Measurements from ENCODE around the gene IER2.

DNA sequence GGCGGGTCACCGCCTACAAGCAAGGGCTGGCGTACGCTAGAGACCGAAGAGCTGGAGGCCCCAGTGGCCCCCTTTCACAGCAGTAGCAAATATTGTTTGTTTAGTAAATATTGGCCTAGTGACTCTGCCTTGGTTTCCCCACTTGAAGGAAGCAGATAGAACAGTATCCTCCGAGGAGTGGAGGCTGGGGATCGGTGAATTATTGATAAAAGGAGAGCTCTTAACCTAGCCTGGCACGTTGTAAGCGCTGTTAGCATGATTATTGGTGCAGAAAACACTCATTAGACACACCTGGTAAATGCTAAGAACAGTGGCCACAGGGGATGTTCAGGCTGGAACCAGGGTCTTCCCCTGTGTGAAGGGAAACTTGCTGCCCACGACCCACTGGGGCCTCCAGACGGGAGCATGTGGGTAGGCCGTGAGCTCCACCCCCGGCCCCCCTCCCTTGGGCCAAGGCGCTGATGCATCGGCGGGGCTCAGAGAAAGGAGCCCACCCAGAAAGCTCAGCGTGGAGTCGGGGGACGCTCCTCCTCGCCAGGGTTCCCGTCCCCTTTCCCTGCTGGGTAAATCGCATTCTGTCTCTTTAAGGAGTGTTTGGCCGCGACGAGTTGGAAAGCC is 2.3 kb downstream of the IER2 start:
- TF ChIP-seq CTCF (conservative IDR thresholded peaks at IDR 0.05 in 1 of 2, IDR thresholded peaks at IDR 0.05 in 1 of 2; ENCODE audit: low read depth in 1 of 2, low read length in 2 of 2) (no peak), EZH2 (IDR thresholded peaks at IDR 0.05; ENCODE audit: low read length, missing control alignments) (no peak)

All from fibroblast of lung (primary cell).